SHP77 treated with DMSO at 0.1 percent for 48 hours (cell line): Measurements from ENCODE around the gene AK6.
"Not testable (repeated sequence)": the region's sequence is repeated elsewhere in the genome, so short reads cannot be mapped to it uniquely, and the experiment has no call there.

ENCODE experiments used
- DNase-seq: peaks from one replicate; lab custom pipeline; 2025; lab: John Stamatoyannopoulos, UW

Gene AK6

GRCh38 chr5:69335341-69335935 is 33.9 kb downstream of the AK6 start:
- no peak for DNase-seq

DNA sequence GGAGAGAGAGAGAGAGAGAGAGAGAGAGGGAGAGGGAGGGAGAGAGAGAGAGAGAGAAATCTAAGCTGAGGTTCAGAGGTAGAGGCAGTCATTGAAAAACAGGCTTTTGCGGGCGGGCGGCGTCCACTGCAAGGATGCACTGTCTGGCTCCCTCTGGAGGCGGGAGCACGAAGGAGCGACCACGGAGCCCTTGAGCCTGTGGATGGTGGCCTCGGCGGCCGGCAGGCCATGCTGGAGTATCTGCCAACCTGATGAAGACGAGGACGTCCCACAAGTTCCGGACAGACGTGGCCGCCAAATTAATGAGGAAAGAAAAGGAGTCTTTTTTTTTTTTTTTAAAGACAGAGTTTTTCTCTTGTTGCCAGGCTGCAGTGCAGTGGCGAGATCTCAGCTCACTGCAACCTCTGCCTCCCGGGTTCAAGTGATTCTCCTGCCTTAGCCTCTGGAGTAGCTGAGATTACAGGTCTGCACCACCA is 34.5 kb downstream of the AK6 start:
- DNase-seq = peak; percentile 38

DNA sequence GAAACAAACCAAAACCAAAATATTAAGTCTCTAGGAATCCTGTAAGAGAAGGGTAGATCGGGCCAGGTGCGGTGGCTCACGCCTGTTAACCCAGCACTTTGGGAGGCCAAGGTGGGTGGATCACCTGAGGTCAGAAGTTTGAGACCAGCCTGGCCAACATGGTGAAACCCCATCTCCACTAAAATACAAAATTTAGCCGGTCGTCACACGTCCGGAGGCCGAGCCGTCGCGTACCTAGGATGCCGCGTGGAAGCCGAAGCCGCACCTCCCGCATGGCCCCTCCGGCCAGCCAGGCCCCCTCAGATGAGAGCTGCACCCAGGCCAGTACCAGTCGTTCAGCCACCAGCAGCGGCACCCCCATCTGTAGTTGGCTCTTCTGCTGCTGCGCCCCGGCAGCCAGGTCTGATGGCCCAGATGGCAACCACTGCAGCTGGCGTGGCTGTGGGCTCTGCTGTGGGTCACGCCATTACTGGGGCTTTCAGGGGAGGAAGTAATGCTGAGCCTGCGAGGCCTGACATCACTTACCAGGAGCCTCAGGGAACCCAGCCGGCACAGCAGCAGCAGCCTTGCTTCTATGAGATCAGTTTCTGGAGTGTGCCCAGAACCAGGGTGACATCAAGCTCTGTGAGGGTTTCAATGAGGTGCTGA is 35.5 kb downstream of the AK6 start:
- not testable (repeated sequence) for DNase-seq

DNA sequence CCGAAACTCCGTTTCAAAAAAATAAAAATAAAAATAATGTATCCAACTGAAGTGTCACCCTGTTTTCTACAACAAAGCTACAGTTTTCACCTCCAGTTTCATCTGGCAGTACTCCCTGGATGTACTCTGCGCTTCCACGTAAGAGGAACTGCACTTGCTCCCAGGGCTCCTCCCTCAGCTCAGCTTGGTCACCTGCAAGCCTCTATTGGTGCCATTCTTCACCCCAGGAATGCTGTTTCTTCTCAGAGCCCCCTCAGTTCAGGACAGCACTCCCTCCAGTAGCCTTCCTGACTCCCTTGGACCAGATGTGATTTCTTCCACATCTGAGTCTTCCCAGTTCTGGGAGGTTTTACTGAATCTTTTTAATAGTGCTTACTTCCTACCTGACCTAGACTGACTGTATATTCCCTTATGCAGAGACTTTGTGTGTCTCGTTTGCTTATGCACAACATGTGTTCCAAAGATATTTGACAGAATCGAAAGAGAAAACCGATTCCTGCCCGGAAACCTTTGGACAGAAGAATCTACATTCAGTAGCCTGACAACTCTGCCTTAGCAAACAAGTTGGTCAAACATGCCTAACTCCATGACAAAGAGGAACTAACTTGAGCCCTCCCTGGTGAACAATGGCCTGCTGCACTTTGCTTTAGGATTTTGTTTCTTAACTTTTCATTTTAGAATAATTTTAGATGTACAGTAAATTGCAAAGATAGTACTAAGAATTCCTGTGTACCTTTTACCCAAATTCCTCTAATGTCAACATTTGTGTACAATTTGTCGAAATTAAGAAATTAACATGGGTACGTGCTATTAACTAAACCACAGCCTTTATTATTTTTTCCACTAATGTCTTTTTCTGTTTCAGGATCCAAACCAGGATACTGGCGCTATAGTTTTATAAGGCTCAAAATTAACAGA is 37.5 kb downstream of the AK6 start:
- no peak for DNase-seq

- DNase-seq = no peak
These were observed 39.3 kb downstream of the AK6 start for GRCh38 chr5:69329905-69330489.

GRCh38 chr5:69326365-69326764 is 43.0 kb downstream of the AK6 start:
- no peak for DNase-seq

DNA sequence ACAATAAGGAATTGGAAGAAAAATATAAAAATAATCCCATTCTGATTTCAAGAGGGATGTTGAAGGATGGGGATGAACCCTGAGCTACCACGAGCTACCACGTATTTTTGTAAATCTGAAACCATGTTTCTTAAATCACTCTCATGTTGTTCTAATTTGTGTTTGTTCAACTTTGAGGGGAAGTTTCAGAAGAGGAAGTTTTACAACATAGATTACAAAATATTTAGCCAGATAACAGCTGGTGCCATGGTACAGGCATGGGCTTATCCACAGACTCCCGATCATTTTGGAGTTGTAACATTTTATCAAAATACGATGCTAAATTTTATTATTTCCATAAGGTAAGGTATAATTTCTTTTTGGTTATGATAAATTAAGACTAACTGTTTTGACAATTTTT is 51.9 kb downstream of the AK6 start:
- DNase-seq = no peak

DNA sequence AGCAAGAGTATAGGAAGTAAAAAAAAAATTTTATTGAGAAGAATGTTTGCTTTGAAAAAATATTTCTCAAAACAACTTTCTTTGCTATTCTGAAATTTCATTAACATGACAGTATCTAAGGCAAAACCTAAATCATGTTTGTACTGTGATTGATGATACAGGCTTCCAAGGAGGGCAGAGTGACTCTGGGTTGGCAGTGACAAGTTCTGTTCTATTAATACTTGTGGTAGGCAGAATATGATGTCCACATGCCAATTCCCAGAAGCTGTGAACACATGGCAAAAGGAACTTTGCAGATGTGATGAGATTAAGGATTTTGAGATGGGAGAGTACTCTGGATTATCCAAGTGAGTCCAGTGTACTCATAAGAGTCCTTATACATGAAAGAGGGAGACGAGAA is 53.3 kb downstream of the AK6 start:
- no peak for DNase-seq

DNA sequence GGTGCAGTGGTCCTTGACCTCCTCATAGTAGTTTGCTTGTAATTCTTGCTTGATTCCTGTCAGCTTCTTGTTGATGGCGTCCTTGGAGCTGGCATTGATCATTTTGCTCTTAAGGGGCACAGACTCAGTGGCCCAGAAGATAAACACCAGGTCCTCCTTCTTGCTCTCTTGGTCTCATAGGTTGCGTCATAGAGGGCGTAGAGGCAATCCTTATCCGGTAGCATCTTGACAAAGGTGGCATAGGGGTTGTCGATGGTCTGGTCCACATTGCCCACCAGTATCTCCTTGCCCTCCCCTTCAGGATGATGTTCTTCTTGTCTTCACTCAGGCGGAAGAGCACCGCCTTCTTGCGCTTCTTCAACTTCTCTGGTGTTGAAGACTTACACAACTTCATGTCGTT is 55.9 kb downstream of the AK6 start:
- no peak for DNase-seq

GRCh38 chr5:69312459-69313160 is 56.7 kb downstream of the AK6 start:
- DNase-seq = no peak

GRCh38 chr5:69309380-69309779 is 59.9 kb downstream of the AK6 start:
- no peak for DNase-seq

DNA sequence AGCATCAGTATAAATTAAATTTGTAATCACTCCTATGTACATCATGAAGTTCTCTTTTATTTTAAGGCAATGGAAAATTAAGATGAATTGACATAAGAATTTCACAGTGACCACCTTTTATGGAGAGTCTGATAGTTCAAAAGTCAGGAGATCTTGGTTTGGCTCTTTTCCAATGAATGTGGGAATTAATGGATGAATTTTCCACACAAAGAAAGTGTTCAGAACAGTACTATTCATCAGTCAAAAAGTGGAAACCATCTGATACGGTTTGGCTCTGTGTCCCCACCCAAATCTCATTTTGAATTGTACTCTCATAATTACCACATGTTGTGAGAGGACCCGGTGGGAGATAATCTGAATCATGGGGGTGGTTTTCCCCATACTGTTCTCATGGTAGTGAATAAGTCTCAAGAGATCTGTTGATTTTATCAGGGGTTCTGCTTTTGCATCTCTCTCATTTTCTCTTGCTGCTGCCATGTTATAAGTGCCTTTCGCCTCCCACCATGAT is 61.2 kb downstream of the AK6 start:
- no peak for DNase-seq

DNA sequence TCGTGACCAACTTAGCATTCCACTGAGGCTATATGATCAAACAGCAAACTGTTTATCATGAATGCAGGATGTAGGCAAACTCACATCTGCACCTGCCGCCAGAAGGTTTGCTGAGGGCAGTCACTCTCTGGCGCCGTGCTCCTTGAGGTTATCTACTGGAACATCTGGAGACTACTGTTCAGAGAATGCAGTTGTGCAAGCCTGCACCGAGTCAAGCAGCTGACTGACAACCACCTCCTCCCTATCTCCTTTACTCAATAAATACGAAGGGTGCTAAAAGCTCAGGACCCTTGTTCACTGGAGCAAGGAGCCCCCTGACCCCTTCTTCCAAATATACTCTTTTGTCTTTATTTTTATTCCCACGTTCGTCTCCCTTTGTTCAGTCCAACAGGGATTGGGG is 63.8 kb downstream of the AK6 start:
- DNase-seq = no peak
